ENCODE measurements around the gene GTF3C4.

DNA sequence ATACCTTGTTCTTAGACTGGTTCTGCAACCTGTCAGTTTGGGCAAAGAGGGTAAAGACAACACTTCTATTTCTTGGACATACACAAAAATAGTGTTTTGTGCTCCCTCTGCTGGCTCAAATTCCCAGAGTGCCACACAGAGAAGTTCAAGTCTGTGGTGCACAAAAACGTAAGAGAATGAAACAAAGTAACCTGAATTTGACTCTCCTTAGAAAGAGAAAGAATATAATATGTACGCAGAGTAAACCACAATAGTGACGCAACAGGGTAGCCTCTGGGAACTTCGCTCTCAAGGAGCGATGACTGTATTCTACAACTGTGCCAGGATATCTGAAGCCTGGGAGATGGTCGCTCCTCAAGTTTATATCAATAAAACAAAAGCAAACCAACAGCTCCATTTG, 19.0 kb upstream of the GTF3C4 start:
- no peak for TF ChIP-seq SMC3 (IDR thresholded peaks at IDR 0.05; ENCODE audit: low read length)
- TF ChIP-seq IKZF1 (IDR thresholded peaks at IDR 0.05) = no peak
- no peak for TF ChIP-seq ZNF225 (CRISPR knock-in tag; IDR thresholded peaks at IDR 0.05)
- TF ChIP-seq MXI1 (IDR thresholded peaks at IDR 0.05; ENCODE audit: borderline replicate concordance, low read depth, low read length) = no peak
- TF ChIP-seq, protein P1, sequence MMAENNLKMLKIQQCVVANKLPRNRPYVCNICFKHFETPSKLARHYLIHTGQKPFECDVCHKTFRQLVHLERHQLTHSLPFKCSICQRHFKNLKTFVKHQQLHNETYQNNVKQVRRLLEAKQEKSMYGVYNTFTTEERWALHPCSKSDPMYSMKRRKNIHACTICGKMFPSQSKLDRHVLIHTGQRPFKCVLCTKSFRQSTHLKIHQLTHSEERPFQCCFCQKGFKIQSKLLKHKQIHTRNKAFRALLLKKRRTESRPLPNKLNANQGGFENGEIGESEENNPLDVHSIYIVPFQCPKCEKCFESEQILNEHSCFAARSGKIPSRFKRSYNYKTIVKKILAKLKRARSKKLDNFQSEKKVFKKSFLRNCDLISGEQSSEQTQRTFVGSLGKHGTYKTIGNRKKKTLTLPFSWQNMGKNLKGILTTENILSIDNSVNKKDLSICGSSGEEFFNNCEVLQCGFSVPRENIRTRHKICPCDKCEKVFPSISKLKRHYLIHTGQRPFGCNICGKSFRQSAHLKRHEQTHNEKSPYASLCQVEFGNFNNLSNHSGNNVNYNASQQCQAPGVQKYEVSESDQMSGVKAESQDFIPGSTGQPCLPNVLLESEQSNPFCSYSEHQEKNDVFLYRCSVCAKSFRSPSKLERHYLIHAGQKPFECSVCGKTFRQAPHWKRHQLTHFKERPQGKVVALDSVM (CRISPR knock-in tag; IDR thresholded peaks at IDR 0.05) = no peak
- TF ChIP-seq CBX2 (IDR thresholded peaks at IDR 0.05; ENCODE audit: low read depth, low read length) = no peak
- TF ChIP-seq CBX2 (CRISPR knock-in tag; IDR thresholded peaks at IDR 0.05; ENCODE audit: low read depth) = no peak
- no peak for TF ChIP-seq GPN1 (CRISPR knock-in tag; IDR thresholded peaks at IDR 0.05; ENCODE audit: borderline replicate concordance)
- TF ChIP-seq FOXK2 (IDR thresholded peaks at IDR 0.05) = no peak
- TF ChIP-seq GABPB1 (CRISPR knock-in tag; IDR thresholded peaks at IDR 0.05) = no peak
- TF ChIP-seq HOXD1 (CRISPR knock-in tag; IDR thresholded peaks at IDR 0.05) = no peak
- no peak for TF ChIP-seq RNF2 (conservative IDR thresholded peaks at IDR 0.05; ENCODE audit: low read depth)
- no peak for TF ChIP-seq HNF4G (IDR thresholded peaks at IDR 0.05; ENCODE audit: borderline replicate concordance, low read depth, low read length)
- TF ChIP-seq HNF4G (CRISPR knock-in tag; IDR thresholded peaks at IDR 0.05; ENCODE audit: borderline replicate concordance, low read depth) = no peak
- no peak for TF ChIP-seq SRF (IDR thresholded peaks at IDR 0.05; ENCODE audit: low read depth, low read length)
